KMS-11 (cell line): ENCODE results near the gene ACKR3.

Experiments
- H2AFZ ChIP-seq: fragments of 200-600 bp; sonication (generic); 2 replicates; pipeline ENCODE4 v1.6.1; 2016; ENCODE audit warnings: antibody characterized with exemption, mixed run types, low read depth
- H3K27ac ChIP-seq: fragments of 200-600 bp; sonication (generic); 2 replicates; pipeline ENCODE4 v1.6.1; 2016; ENCODE audit warnings: mild to moderate bottlenecking, mixed run types
- H3K27me3 ChIP-seq: fragments of 200-600 bp; sonication (generic); 2 replicates; pipeline ENCODE4 v1.6.1; 2017; ENCODE audit warnings: mild to moderate bottlenecking, low read depth, mixed run types, moderate library complexity; ENCODE audit not compliant: insufficient read depth
- H3K36me3 ChIP-seq: fragments of 200-600 bp; sonication (generic); 2 replicates; pipeline ENCODE4 v1.6.1; 2017; ENCODE audit warnings: mild to moderate bottlenecking, mixed run types; ENCODE audit not compliant: insufficient read depth
- H3K4me1 ChIP-seq: fragments of 200-600 bp; sonication (generic); 2 replicates; pipeline ENCODE4 v1.6.1; 2016; ENCODE audit warnings: mild to moderate bottlenecking, low read depth, mixed run types; ENCODE audit not compliant: poor library complexity, severe bottlenecking
- H3K4me2 ChIP-seq: fragments of 200-600 bp; sonication (generic); 2 replicates; pipeline ENCODE4 v1.7.0; 2016; ENCODE audit warnings: mild to moderate bottlenecking, mixed run types
- H3K4me3 ChIP-seq: fragments of 200-600 bp; sonication (generic); IDR thresholded peaks from 2 replicates; pipeline ENCODE4 v1.6.1; 2017; ENCODE audit warnings: low read depth, low read length, mixed read lengths; ENCODE audit not compliant: insufficient read depth
- H3K79me2 ChIP-seq: fragments of 200-600 bp; sonication (generic); 2 replicates; pipeline ENCODE4 v1.6.1; 2016; ENCODE audit warnings: low read depth, mixed run types; ENCODE audit not compliant: insufficient read depth
- H3K9ac ChIP-seq: fragments of 200-600 bp; sonication (generic); 2 replicates; pipeline ENCODE4 v1.6.1; 2016; ENCODE audit warnings: mild to moderate bottlenecking, mixed run types
- H4K20me1 ChIP-seq: fragments of 200-600 bp; sonication (generic); 2 replicates; pipeline ENCODE4 v1.6.1; 2016; ENCODE audit warnings: mild to moderate bottlenecking, mixed run types; ENCODE audit not compliant: insufficient read depth
- TF ChIP-seq, protein P1 (sequence below): fragments of 200-600 bp; sonication (generic); conservative IDR thresholded peaks from 2 replicates; pipeline ENCODE4 v1.6.1; 2017; ENCODE audit warnings: low read depth, mild to moderate bottlenecking, antibody characterized with exemption, low read length, moderate library complexity, mixed read lengths

Gene ACKR3

DNA sequence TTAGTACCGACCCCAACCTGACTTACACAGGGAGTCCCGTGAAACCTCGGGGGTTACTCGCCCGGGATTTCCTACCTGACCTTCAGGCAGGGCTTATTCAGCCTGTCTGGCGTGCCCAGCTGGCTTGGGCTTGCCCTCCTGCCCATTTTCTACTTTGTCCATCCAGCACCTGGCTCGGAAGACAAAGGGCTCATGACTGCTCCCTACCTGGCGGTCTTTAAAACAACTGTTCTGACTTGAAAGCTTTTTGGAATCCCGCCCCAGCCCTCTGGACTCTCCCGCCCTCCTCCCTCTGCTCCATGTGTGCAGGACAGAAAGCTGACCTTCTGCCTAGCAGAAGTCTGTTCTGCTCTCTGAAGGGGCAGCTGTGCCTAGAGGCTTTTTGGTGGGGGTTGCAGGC is 43.1 kb downstream of the ACKR3 start:
- H3K36me3 ChIP-seq, result no peaks in the 10 kb centered on the region
- no peak overlapping the region for H3K4me3 ChIP-seq
- no peaks in the 10 kb centered on the region for H4K20me1 ChIP-seq
- no peaks in the 10 kb centered on the region for H3K27me3 ChIP-seq
- H3K4me1 ChIP-seq, result no peaks in the 10 kb centered on the region
- no peak overlapping the region for H3K27ac ChIP-seq
- H3K79me2 ChIP-seq, result no peaks in the 10 kb centered on the region
- TF ChIP-seq, protein P1, sequence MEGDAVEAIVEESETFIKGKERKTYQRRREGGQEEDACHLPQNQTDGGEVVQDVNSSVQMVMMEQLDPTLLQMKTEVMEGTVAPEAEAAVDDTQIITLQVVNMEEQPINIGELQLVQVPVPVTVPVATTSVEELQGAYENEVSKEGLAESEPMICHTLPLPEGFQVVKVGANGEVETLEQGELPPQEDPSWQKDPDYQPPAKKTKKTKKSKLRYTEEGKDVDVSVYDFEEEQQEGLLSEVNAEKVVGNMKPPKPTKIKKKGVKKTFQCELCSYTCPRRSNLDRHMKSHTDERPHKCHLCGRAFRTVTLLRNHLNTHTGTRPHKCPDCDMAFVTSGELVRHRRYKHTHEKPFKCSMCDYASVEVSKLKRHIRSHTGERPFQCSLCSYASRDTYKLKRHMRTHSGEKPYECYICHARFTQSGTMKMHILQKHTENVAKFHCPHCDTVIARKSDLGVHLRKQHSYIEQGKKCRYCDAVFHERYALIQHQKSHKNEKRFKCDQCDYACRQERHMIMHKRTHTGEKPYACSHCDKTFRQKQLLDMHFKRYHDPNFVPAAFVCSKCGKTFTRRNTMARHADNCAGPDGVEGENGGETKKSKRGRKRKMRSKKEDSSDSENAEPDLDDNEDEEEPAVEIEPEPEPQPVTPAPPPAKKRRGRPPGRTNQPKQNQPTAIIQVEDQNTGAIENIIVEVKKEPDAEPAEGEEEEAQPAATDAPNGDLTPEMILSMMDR, result no peak
- no peak overlapping the region for H3K4me2 ChIP-seq
- no peak overlapping the region for H3K9ac ChIP-seq
- H2AFZ ChIP-seq, result no peak overlapping the region

DNA sequence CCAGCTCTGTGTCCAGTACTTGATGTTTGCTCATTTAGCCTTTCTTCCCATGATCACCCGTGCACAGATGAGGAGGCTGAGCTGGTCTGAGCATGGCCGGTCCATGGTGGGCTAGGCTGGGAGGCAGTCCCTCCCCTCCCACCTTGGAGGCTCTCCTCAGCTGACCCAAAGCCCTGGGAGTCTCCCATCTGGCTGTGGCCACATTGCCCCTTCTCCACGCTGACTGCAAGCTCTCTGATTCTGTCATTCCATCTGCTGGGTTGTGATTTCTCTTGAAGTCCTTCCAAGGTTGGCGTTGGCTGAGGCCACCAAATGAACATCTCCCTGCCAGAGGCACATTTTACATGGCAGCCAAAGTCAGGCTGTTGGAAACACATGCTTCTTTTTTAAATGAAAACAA is 44.0 kb downstream of the ACKR3 start:
- TF ChIP-seq, protein P1, result no peak
- no peak overlapping the region for H3K9ac ChIP-seq
- H3K27me3 ChIP-seq, result no peaks in the 10 kb centered on the region
- H4K20me1 ChIP-seq, result no peaks in the 10 kb centered on the region
- no peaks in the 10 kb centered on the region for H3K79me2 ChIP-seq
- H2AFZ ChIP-seq, result no peak overlapping the region
- no peaks in the 10 kb centered on the region for H3K36me3 ChIP-seq
- no peaks in the 10 kb centered on the region for H3K4me1 ChIP-seq
- no peak overlapping the region for H3K27ac ChIP-seq
- no peak overlapping the region for H3K4me3 ChIP-seq
- H3K4me2 ChIP-seq, result no peak overlapping the region

DNA sequence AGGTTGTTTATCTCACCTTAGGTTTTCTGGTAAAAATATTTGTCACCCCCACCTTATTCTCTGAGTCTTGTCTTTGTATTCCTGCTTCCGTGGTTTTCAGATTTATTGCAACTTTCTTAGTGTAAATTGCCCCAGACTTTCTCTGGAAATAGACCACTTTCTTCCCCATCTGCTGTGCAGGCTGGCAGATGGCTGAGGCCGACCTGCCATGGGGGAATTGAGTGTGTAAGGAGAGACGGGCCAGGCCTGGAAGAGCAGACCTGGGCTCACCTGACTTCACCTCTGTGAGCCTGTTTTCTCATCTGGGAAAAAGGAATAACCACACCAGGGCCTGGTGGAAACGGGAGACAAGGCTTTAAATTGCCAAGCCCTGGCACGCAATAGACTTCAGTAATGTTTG is 44.9 kb downstream of the ACKR3 start:
- H3K27ac ChIP-seq, result no peak overlapping the region
- no peak overlapping the region for H3K9ac ChIP-seq
- H3K4me2 ChIP-seq, result no peak overlapping the region
- H3K4me1 ChIP-seq, result no peaks in the 10 kb centered on the region
- no peaks in the 10 kb centered on the region for H3K27me3 ChIP-seq
- H3K4me3 ChIP-seq, result no peak overlapping the region
- H4K20me1 ChIP-seq, result no peaks in the 10 kb centered on the region
- no peaks in the 10 kb centered on the region for H3K79me2 ChIP-seq
- H2AFZ ChIP-seq, result no peak overlapping the region
- no peaks in the 10 kb centered on the region for H3K36me3 ChIP-seq
- TF ChIP-seq, protein P1, result no peak

DNA sequence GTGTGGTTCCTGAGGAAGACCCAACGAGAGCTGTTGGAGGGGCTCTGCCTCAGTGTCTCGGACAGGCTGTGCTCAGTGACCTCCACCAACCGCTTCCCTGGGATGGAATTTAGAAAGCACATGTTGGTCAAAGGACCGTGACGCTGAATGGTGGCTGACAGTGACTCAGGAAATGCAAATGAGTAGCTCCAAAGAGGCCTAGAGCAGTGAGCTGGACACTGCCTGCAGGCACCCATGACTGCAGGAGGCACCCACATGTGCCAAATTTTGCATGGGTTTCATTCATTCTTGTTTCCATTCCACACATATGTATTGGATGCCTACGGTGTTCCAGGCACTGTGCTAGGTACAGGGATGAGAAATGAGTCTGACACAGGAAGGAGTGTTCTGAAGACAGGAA is 46.4 kb downstream of the ACKR3 start:
- H3K4me3 ChIP-seq, result no peak overlapping the region
- no peaks in the 10 kb centered on the region for H3K4me1 ChIP-seq
- H3K27ac ChIP-seq, result no peak overlapping the region
- H3K4me2 ChIP-seq, result no peak overlapping the region
- H2AFZ ChIP-seq, result no peak overlapping the region
- no peaks in the 10 kb centered on the region for H4K20me1 ChIP-seq
- no peaks in the 10 kb centered on the region for H3K79me2 ChIP-seq
- no peaks in the 10 kb centered on the region for H3K36me3 ChIP-seq
- no peaks in the 10 kb centered on the region for H3K27me3 ChIP-seq
- TF ChIP-seq, protein P1, result no peak
- no peak overlapping the region for H3K9ac ChIP-seq

DNA sequence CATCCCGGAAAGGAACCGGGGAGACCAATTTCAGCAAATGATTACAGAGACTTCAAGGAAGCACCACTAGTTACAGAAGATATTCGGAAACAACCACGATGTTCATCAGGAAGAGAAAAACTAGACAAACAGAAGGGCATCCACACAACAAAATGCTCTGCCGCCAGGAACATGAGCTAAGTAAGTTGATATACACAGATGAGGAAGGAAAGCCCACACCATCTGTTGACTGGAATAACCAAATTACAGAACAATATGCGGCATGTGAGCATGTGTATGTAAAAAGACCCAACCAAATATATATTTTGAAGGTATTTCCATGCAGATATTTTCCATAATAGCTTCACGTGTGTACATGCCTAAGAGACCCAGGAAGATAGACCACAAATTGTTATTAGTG is 47.0 kb downstream of the ACKR3 start:
- Histone ChIP-seq H3K27me3 (no peaks in the 10 kb centered on the region), H4K20me1 (no peaks in the 10 kb centered on the region), H3K9ac (no peak overlapping the region), H3K36me3 (no peaks in the 10 kb centered on the region), H3K4me1 (no peaks in the 10 kb centered on the region), H3K27ac (no peak overlapping the region), H2AFZ (no peak overlapping the region), H3K4me3 (no peak overlapping the region), H3K4me2 (no peak overlapping the region), H3K79me2 (no peaks in the 10 kb centered on the region)
- TF ChIP-seq, protein P1, result no peak
